ENCODE measurements around the gene MYH10. TPM values are rescaled to one million over a fixed set of nuclear protein-coding genes. Genes with fewer than 3 reads are reported as not detected.

The MYH10 gene
- total RNA-seq, 1 experiment from 2014 or later, result 251 TPM

- H3K23ac ChIP-seq (ENCODE audit: insufficient read length, low read depth, low read length), result no peak overlapping the region
- no peak overlapping the region for H2BK15ac ChIP-seq (ENCODE audit: low read depth, low read length)
- H2AK5ac ChIP-seq (ENCODE audit: insufficient read length, low read length), result no peak overlapping the region
- H3K23me2 ChIP-seq (ENCODE audit: insufficient read length, low read depth, low read length, poor library complexity, severe bottlenecking), result no peaks in the 10 kb centered on the region
- H3T11ph ChIP-seq (ENCODE audit: low read length), result no peak overlapping the region
- Mint-ChIP-seq H3K4me1 (peaks cover 39 to 52% of the 10 kb centered on the region in 2 experiments), H3K4me3 (no peak overlapping the region), H3K27me3 (ENCODE audit: low read depth) (no peaks in the 10 kb centered on the region), H3K9me3 (peaks cover 0 to 4% of the 10 kb centered on the region in 2 experiments; a peak in 2 of 5 replicates), H3K27ac (no peak overlapping the region; a peak in 2 of 7 replicates), H3K36me3 (ENCODE audit: insufficient read depth in 1 of 3, low read depth in 3 of 3) (peaks cover 24 to 39% (median 38%) of the 10 kb centered on the region in 3 experiments)
- H3K18ac ChIP-seq (ENCODE audit: insufficient read length, low read depth, low read length), result no peak overlapping the region
- H3K9me3 ChIP-seq (ENCODE audit: control insufficient read depth, low read depth, low read length), result no peaks in the 10 kb centered on the region
- H3K27me3 ChIP-seq (ENCODE audit: insufficient read depth, low read length), result no peaks in the 10 kb centered on the region; the same call in 1 of the 2 replicates
- H3K9ac ChIP-seq (ENCODE audit: extremely low read depth, insufficient read length, low read length), result no peak overlapping the region
- H4K91ac ChIP-seq (ENCODE audit: insufficient read length, low read depth, low read length), result no peak overlapping the region
- no peak overlapping the region for H4K5ac ChIP-seq (ENCODE audit: insufficient read length, low read depth, low read length)
- H3K27ac ChIP-seq (ENCODE audit: insufficient read length, low read depth, low read length), result no peak overlapping the region
- H2AFZ ChIP-seq (ENCODE audit: low read length), result no peak overlapping the region
- no peak overlapping the region for H3K56ac ChIP-seq (ENCODE audit: insufficient read length, low read depth, low read length)
- H3K4me1 ChIP-seq (ENCODE audit: insufficient read depth, low read length), result peaks cover 3% of the 10 kb centered on the region; the same call in 1 of the 2 replicates
- H3K4ac ChIP-seq (ENCODE audit: low read depth, low read length), result no peak overlapping the region
- no peak overlapping the region for H4K8ac ChIP-seq (replicated peaks; ENCODE audit: insufficient read length, low read depth, low read length)
- no peak for TF ChIP-seq CTCF (conservative IDR thresholded peaks at IDR 0.05)
- WGBS (ENCODE audit: extremely low coverage, insufficient read length, low lambda C conversion rate), result no CpG with 5 or more reads among the region's 2 CpGs
- no peak overlapping the region for H2BK120ac ChIP-seq (ENCODE audit: low read depth, low read length, poor library complexity, severe bottlenecking)
- H3K4me2 ChIP-seq (ENCODE audit: insufficient read depth, insufficient read length, low read length), result no peak overlapping the region
- no peak overlapping the region for H2BK12ac ChIP-seq (ENCODE audit: insufficient read length, low read depth, low read length)
- no peak for DNase-seq
- H3K14ac ChIP-seq (ENCODE audit: insufficient read depth, low read length), result no peak overlapping the region
- H2BK20ac ChIP-seq (ENCODE audit: low read depth, low read length, poor library complexity, severe bottlenecking), result no peak overlapping the region
- H2BK5ac ChIP-seq (ENCODE audit: insufficient read length, low read length), result no peak overlapping the region
- peaks cover 12% of the 10 kb centered on the region for H3K79me1 ChIP-seq (ENCODE audit: insufficient read depth, low read depth, low read length, poor library complexity, severe bottlenecking)
- no peaks in the 10 kb centered on the region for H4K20me1 ChIP-seq (ENCODE audit: control insufficient read depth, insufficient read depth, insufficient read length)
- H3K79me2 ChIP-seq (ENCODE audit: insufficient read depth, low read length), result peaks cover 55% of the 10 kb centered on the region; the same call in 1 of the 2 replicates
Measured at GRCh38 chr17:8610558-8610957, 20.0 kb downstream of the MYH10 start.
